ENCODE measurements around the gene HOXC9.

Gene HOXC9

DNA sequence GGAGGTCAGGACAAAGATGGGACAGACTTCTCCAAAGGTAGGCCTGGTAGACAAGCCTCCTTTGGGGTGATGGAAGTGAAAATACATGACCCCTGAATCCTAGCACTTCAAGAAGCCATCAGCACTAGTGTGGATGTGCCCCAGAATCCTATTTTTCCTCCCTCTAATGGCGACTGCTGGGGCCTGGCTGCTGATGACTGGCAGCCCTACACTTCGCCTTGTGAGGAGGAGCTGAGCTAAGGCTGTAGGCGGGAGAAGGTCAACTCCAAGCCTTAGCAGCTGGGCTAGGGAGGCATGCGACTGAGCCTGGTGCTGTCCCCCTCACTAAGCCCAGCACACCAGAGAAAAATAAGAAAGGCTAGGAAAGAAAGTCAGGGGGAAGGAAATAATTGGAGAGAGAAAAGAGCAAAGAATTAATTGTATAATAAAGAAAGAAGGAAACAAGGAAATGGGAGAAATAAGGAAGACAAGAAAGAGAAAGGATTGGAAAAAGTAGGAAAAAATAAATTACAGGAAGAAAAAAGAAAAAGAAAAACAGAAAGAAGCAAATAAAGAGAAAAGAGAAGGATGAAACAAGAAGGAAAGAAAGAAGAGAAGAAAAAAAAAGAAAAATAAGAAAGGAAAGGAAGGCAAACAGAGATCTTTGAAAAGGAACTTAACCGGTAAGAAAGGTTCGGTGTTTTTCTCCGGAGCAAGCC is 19.7 kb upstream of the HOXC9 start (continued):
- no peak for TF ChIP-seq ZBTB20 (tag by site-specific recombination; IDR thresholded peaks at IDR 0.05)
- TF ChIP-seq, protein P1, sequence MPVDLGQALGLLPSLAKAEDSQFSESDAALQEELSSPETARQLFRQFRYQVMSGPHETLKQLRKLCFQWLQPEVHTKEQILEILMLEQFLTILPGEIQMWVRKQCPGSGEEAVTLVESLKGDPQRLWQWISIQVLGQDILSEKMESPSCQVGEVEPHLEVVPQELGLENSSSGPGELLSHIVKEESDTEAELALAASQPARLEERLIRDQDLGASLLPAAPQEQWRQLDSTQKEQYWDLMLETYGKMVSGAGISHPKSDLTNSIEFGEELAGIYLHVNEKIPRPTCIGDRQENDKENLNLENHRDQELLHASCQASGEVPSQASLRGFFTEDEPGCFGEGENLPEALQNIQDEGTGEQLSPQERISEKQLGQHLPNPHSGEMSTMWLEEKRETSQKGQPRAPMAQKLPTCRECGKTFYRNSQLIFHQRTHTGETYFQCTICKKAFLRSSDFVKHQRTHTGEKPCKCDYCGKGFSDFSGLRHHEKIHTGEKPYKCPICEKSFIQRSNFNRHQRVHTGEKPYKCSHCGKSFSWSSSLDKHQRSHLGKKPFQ (tag by site-specific recombination; IDR thresholded peaks at IDR 0.05) = no peak
- no peak for TF ChIP-seq ZNF521 (tag by site-specific recombination; IDR thresholded peaks at IDR 0.05)
- TF ChIP-seq, protein P2, sequence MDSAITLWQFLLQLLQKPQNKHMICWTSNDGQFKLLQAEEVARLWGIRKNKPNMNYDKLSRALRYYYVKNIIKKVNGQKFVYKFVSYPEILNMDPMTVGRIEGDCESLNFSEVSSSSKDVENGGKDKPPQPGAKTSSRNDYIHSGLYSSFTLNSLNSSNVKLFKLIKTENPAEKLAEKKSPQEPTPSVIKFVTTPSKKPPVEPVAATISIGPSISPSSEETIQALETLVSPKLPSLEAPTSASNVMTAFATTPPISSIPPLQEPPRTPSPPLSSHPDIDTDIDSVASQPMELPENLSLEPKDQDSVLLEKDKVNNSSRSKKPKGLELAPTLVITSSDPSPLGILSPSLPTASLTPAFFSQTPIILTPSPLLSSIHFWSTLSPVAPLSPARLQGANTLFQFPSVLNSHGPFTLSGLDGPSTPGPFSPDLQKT (IDR thresholded peaks at IDR 0.05; ENCODE audit: borderline replicate concordance, low read depth, low read length) = no peak
- TF ChIP-seq PRDM4 (tag by site-specific recombination; IDR thresholded peaks at IDR 0.05) = no peak
- TF ChIP-seq ZBTB17 (tag by site-specific recombination; IDR thresholded peaks at IDR 0.05) = peak; percentile 61; the same call in 1 of the 2 replicates
- TF ChIP-seq, protein P3, sequence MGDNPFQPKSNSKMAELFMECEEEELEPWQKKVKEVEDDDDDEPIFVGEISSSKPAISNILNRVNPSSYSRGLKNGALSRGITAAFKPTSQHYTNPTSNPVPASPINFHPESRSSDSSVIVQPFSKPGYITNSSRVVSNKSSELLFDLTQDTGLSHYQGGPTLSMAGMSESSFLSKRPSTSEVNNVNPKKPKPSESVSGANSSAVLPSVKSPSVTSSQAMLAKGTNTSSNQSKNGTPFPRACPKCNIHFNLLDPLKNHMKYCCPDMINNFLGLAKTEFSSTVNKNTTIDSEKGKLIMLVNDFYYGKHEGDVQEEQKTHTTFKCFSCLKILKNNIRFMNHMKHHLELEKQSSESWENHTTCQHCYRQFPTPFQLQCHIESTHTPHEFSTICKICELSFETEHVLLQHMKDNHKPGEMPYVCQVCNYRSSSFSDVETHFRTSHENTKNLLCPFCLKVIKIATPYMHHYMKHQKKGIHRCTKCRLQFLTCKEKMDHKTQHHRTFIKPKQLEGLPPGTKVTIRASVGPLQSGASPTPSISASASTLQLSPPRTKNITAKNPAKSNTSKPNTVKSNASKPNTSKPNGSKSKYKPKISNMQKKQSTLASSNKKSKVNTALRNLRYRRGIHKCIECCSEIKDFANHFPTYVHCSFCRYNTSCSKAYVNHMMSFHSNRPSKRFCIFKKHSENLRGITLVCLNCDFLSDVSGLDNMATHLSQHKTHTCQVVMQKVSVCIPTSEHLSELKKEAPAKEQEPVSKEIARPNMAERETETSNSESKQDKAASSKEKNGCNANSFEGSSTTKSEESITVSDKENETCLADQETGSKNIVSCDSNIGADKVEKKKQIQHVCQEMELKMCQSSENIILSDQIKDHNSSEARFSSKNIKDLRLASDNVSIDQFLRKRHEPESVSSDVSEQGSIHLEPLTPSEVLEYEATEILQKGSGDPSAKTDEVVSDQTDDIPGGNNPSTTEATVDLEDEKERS (tag by site-specific recombination; IDR thresholded peaks at IDR 0.05) = no peak
- no peak for TF ChIP-seq ZNF610 (tag by site-specific recombination; IDR thresholded peaks at IDR 0.05; ENCODE audit: borderline replicate concordance)
- no peak for TF ChIP-seq ZNF692 (tag by site-specific recombination; IDR thresholded peaks at IDR 0.05)
- 0 out of 2 replicates have a peak, but pooled peaks have one; percentile 14 for TF ChIP-seq KLF8 (tag by site-specific recombination; IDR thresholded peaks at IDR 0.05)
- TF ChIP-seq ZNF37A (tag by site-specific recombination; IDR thresholded peaks at IDR 0.05) = no peak
- no peak for TF ChIP-seq ZNF670 (tag by site-specific recombination; IDR thresholded peaks at IDR 0.05; ENCODE audit: low read depth)
- no peak for TF ChIP-seq ZNF548 (tag by site-specific recombination; IDR thresholded peaks at IDR 0.05)
- TF ChIP-seq PRDM1 (tag by site-specific recombination; IDR thresholded peaks at IDR 0.05) = peak; percentile 96
- no peak for TF ChIP-seq SCRT2 (tag by site-specific recombination; IDR thresholded peaks at IDR 0.05)
- TF ChIP-seq ZNF677 (tag by site-specific recombination; IDR thresholded peaks at IDR 0.05) = no peak
- TF ChIP-seq BCL11B (tag by site-specific recombination; IDR thresholded peaks at IDR 0.05; ENCODE audit: low read depth) = no peak
- TF ChIP-seq ZNF785 (tag by site-specific recombination; IDR thresholded peaks at IDR 0.05) = no peak
- TF ChIP-seq ZBTB7A (tag by site-specific recombination; IDR thresholded peaks at IDR 0.05; ENCODE audit: low read depth) = no peak
- TF ChIP-seq SP3 (tag by site-specific recombination; IDR thresholded peaks at IDR 0.05) = no peak
- TF ChIP-seq, protein P4, sequence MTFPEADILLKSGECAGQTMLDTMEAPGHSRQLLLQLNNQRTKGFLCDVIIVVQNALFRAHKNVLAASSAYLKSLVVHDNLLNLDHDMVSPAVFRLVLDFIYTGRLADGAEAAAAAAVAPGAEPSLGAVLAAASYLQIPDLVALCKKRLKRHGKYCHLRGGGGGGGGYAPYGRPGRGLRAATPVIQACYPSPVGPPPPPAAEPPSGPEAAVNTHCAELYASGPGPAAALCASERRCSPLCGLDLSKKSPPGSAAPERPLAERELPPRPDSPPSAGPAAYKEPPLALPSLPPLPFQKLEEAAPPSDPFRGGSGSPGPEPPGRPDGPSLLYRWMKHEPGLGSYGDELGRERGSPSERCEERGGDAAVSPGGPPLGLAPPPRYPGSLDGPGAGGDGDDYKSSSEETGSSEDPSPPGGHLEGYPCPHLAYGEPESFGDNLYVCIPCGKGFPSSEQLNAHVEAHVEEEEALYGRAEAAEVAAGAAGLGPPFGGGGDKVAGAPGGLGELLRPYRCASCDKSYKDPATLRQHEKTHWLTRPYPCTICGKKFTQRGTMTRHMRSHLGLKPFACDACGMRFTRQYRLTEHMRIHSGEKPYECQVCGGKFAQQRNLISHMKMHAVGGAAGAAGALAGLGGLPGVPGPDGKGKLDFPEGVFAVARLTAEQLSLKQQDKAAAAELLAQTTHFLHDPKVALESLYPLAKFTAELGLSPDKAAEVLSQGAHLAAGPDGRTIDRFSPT (tag by site-specific recombination; IDR thresholded peaks at IDR 0.05) = no peak
- TF ChIP-seq ZNF624 (tag by site-specific recombination; IDR thresholded peaks at IDR 0.05) = no peak
- TF ChIP-seq ZNF366 (tag by site-specific recombination; conservative IDR thresholded peaks at IDR 0.05) = peak; percentile 93
- TF ChIP-seq WT1 (tag by site-specific recombination; IDR thresholded peaks at IDR 0.05) = peak; percentile 10; the same call in 1 of the 2 replicates
- TF ChIP-seq HOXC10 (CRISPR knock-in tag; IDR thresholded peaks at IDR 0.05) = no peak
- no peak for TF ChIP-seq ZBTB26 (tag by site-specific recombination; optimal IDR thresholded peaks at IDR 0.05)
- TF ChIP-seq ZNF561 (tag by site-specific recombination; IDR thresholded peaks at IDR 0.05; ENCODE audit: borderline replicate concordance) = no peak

All from HEK293 (cell line).